Stimulated activated CD4-positive, alpha-beta T cell treated with anti-CD3 and anti-CD28 coated beads, Interleukin-12 subunit alpha, Interleukin-12 subunit beta, amount 100 ng/mL, for 4 hours (primary cell): ENCODE measurements around the gene FRMD4B.
A peak's percentile ranks its signal among the peaks of the same experiment; 100 is the strongest.

Source experiments
- DNase-seq: peaks from one replicate; pipeline ENCODE4 v3.0.0-alpha.2; 2020

FRMD4B gene

GRCh38 chr3:69321301-69322157 is 64.4 kb downstream of the FRMD4B start:
- no peak for DNase-seq

- no peak for DNase-seq
These were observed 65.0 kb downstream of the FRMD4B start for GRCh38 chr3:69320871-69321271.

- DNase-seq = no peak
These were observed 66.2 kb downstream of the FRMD4B start for GRCh38 chr3:69319652-69320051.

- no peak for DNase-seq
These were observed 67.5 kb downstream of the FRMD4B start for GRCh38 chr3:69318410-69318809.

- no peak for DNase-seq
These were observed 72.6 kb downstream of the FRMD4B start for GRCh38 chr3:69313251-69313650.

- DNase-seq = no peak
These were observed 76.1 kb downstream of the FRMD4B start for GRCh38 chr3:69309814-69310213.

GRCh38 chr3:69306239-69307185 is 79.4 kb downstream of the FRMD4B start:
- DNase-seq = peak; percentile 51

- no peak for DNase-seq
These were observed 80.9 kb downstream of the FRMD4B start for GRCh38 chr3:69305011-69305410.

- DNase-seq = no peak
These were observed 81.5 kb downstream of the FRMD4B start for GRCh38 chr3:69304396-69304795.

- no peak for DNase-seq
These were observed 85.6 kb downstream of the FRMD4B start for GRCh38 chr3:69300296-69300695.

GRCh38 chr3:69299344-69299743 is 86.5 kb downstream of the FRMD4B start:
- DNase-seq = no peak

GRCh38 chr3:69297501-69297900 is 88.4 kb downstream of the FRMD4B start:
- DNase-seq = no peak

- no peak for DNase-seq
These were observed 88.9 kb downstream of the FRMD4B start for GRCh38 chr3:69296995-69297394.

- DNase-seq = no peak
These were observed 91.7 kb downstream of the FRMD4B start for GRCh38 chr3:69294014-69294766.

- DNase-seq = no peak
These were observed 92.8 kb downstream of the FRMD4B start for GRCh38 chr3:69292959-69293574.

GRCh38 chr3:69292185-69292584 is 93.7 kb downstream of the FRMD4B start:
- DNase-seq = no peak

GRCh38 chr3:69290430-69290829 is 95.5 kb downstream of the FRMD4B start:
- DNase-seq = no peak

GRCh38 chr3:69290006-69290405 is 95.9 kb downstream of the FRMD4B start:
- no peak for DNase-seq

- DNase-seq = peak; percentile 40
These were observed 97.6 kb downstream of the FRMD4B start for GRCh38 chr3:69288161-69288895.

- no peak for DNase-seq
These were observed 101.8 kb downstream of the FRMD4B start for GRCh38 chr3:69283913-69284611.

GRCh38 chr3:69283496-69283895 is 102.4 kb downstream of the FRMD4B start:
- DNase-seq = no peak
